Kidney (tissue), 14 donors: Measurements from ENCODE around the gene SAMD7. TPM values are rescaled to one million over a fixed set of nuclear protein-coding genes. Genes with fewer than 3 reads are reported as not detected.

Experiments used
- DNase-seq, 5 donors: peaks; one replicate each; pipeline ENCODE4 v3.0.0-alpha.2; 2013 to 2020
- FAIRE-seq: peaks from 2 replicates; lab custom pipeline; 2012; peaks lifted over from hg19 to GRCh38; lab: Jason Lieb, UNC
- H3K27ac ChIP-seq, 2 donors: one replicate each; pipeline ENCODE4 v1.7.0; 2013; ENCODE audit warnings: low read depth in 2 of 2, low read length in 2 of 2, inconsistent platforms in 1 of 2
- H3K27me3 ChIP-seq: one replicate; pipeline ENCODE4 v1.7.1; 2013; ENCODE audit warnings: low read length, inconsistent platforms; ENCODE audit not compliant: control insufficient read depth, insufficient read depth
- H3K36me3 ChIP-seq, 3 donors: one replicate each; pipeline versions ENCODE4 v1.7.0 to v1.7.1; 2013; ENCODE audit warnings: low read length in 3 of 3, control low read depth in 1 of 3, inconsistent platforms in 1 of 3; ENCODE audit not compliant: insufficient read depth in 3 of 3, control insufficient read depth in 2 of 3
- H3K4me1 ChIP-seq, 3 donors: one replicate each; pipeline versions ENCODE4 v1.7.0 to v1.7.1; 2013; ENCODE audit warnings: low read length in 3 of 3, inconsistent platforms in 1 of 3, low read depth in 1 of 3; ENCODE audit not compliant: control insufficient read depth in 2 of 3, insufficient read depth in 2 of 3
- H3K4me3 ChIP-seq, 3 donors: one replicate each; pipeline versions ENCODE4 v1.7.0 to v1.8.1; 2013; ENCODE audit warnings: low read length in 3 of 3, control low read depth in 1 of 3, inconsistent platforms in 1 of 3
- H3K9ac ChIP-seq, 3 donors: one replicate each; pipeline versions ENCODE4 v1.7.0 to v1.7.1; 2013; ENCODE audit warnings: low read length in 3 of 3, control low read depth in 1 of 3, inconsistent platforms in 1 of 3
- H3K9me3 ChIP-seq, 3 donors: one replicate each; pipeline versions ENCODE4 v1.7.0 to v1.7.1; 2013; ENCODE audit warnings: low read length in 3 of 3, control low read depth in 1 of 3, inconsistent platforms in 1 of 3; ENCODE audit not compliant: control insufficient read depth in 2 of 3, insufficient read depth in 1 of 3
- intact Hi-C: fragments of 100-400 bp; cut with DNase I; formaldehyde crosslinking; loops from one replicate; pipeline ENCODE4 v1.11.1; 2022
- polyA plus RNA-seq: library from polyadenylated mRNA; stranded (reverse); fragments of 350-450 nt; fragmentation: Illumina TruSeq; extraction: RNeasy Lipid Tissue Mini Kit (QIAGEN cat#74804); gene quantifications from one replicate; pipeline ENCODE4 v1.2.3, GENCODE V29; 2014; ENCODE audit warnings: low read depth, low replicate concordance; ENCODE audit not compliant: insufficient read depth
- total RNA-seq: library from RNA; stranded (reverse); fragmentation: NEBNext Ultra II Directional; extraction: Animal tissue kit (Norgen Biotek cat#: 25700); gene quantifications from one replicate; pipeline ENCODE4 v1.2.1, GENCODE V29; 2021
- TF ChIP-seq, protein P1 (sequence below): IDR thresholded peaks from 3 replicates; pipeline ENCODE4 v1.5.1; 2012; ENCODE audit warnings: mild to moderate bottlenecking, moderate library complexity, borderline replicate concordance; ENCODE audit not compliant: insufficient read depth; ENCODE audit errors: extremely low read depth
- donor health status: control.
- donor health status: control.
- donor health status: control.
- donor health status: control.
- donor health status: control.
- donor health status: DM: yes; HTN: yes; CAD: no.
- donor health status: Normal renal cell carcinoma (clear cell type).

SAMD7 gene
- total and polyA plus RNA-seq, 2 donors from 2014 or later = not detected

DNA sequence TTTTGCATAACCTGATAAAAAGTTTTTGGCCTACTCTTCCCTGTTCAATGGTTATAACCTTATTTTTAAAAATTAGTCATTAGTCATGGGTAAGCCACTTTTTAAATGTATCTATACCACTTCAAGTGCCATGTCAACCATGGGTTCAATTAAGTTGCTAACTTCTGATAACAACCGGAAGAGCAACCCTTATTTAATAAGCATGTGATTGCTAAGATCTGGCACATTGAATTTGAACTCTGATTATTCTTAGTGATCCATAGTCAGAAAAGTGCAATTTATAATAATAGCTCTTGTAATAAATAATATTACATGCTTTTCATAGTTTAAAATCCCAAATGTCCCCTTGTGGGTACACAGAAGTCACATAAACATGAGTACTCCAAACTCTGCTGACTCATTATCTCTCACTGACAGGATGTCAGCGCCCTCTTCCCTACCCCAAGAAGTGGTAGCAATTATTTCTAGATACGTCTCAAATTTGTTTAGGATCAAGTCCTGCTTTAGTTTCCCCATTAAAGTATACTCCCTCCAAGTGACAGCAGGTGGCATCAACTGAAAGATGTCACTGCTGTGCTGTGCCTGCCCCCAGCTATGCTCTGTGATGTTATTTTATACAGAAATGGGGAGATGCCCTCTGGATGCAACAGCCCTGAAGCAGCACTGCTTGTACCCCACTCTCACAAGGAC, 18.6 kb downstream of the SAMD7 start:
- H3K36me3 ChIP-seq = no peaks in the 10 kb centered on the region
- DNase-seq (no peak), FAIRE-seq (no peak)
- TF ChIP-seq, protein P1, sequence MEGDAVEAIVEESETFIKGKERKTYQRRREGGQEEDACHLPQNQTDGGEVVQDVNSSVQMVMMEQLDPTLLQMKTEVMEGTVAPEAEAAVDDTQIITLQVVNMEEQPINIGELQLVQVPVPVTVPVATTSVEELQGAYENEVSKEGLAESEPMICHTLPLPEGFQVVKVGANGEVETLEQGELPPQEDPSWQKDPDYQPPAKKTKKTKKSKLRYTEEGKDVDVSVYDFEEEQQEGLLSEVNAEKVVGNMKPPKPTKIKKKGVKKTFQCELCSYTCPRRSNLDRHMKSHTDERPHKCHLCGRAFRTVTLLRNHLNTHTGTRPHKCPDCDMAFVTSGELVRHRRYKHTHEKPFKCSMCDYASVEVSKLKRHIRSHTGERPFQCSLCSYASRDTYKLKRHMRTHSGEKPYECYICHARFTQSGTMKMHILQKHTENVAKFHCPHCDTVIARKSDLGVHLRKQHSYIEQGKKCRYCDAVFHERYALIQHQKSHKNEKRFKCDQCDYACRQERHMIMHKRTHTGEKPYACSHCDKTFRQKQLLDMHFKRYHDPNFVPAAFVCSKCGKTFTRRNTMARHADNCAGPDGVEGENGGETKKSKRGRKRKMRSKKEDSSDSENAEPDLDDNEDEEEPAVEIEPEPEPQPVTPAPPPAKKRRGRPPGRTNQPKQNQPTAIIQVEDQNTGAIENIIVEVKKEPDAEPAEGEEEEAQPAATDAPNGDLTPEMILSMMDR = no peak
- H3K9ac ChIP-seq = no peak overlapping the region
- no peaks in the 10 kb centered on the region for H3K4me1 ChIP-seq
- no peaks in the 10 kb centered on the region for H3K27me3 ChIP-seq
- intact Hi-C loops = no loop called here
- H3K9me3 ChIP-seq = no peaks in the 10 kb centered on the region
- H3K27ac ChIP-seq = no peak overlapping the region
- H3K4me3 ChIP-seq = no peak overlapping the region

DNA sequence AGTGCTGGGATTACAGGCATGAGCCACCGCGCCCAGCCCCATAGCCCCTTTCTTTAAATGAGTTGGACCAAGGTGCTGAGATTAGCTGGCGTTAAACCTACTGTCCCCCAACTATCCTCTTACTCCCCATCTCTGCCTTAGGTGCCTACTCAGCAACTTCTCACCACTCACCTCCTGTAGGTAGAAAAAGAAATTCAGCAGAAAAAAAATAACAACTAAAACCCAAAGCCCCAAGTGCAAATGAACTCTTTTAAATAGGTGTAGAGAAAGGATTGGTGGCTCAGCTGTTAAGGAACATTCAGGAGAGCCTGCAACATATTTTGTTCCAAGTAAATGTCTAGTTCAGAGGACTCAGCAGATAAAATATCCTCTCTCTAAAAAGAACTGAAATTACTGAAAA, 19.5 kb downstream of the SAMD7 start:
- Histone ChIP-seq H3K27me3 (no peaks in the 10 kb centered on the region), H3K36me3 (no peaks in the 10 kb centered on the region), H3K9me3 (no peaks in the 10 kb centered on the region), H3K4me1 (no peaks in the 10 kb centered on the region), H3K27ac (no peak overlapping the region), H3K9ac (no peak overlapping the region), H3K4me3 (no peak overlapping the region)
- TF ChIP-seq, protein P1 = no peak
- FAIRE-seq (no peak), DNase-seq (no peak)
- intact Hi-C loops = no loop called here

DNA sequence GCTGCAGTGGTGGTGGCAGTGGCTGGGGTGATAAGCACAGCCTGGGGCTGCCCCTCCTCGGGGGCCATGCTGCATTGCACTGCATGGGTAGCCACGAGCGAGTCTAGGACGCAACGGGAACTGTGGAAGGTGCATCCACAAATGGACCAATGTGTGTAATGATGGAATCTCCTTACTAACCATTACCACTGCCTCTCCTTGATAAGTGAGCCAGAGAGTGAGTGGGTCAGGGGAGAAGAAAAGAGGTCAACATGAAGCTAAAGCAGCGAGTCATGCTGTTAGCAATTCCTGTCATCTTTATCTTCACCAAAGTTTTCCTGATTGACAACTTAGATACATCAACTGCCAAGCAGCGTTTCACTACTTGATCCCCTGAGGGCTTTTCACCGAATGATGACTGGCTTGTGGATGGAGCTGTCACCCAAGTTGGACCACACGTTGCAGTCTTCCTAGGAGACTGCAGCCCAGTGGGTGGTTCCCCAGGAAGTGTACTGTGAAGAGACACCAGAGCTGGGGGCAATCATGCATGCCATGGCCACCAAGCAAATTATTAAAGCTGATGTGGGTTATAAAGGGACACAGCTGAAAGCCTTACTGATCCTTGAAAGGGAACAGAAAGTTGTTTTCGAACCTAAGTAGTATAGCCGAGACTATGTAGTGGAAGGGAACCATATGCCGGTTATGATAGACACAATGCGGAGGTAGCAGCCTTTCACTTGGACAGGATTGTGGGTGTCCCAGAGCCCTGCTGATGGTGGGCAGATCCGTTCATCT, 20.6 kb downstream of the SAMD7 start:
- Histone ChIP-seq H3K4me3 (no peak overlapping the region), H3K27me3 (no peaks in the 10 kb centered on the region), H3K36me3 (no peaks in the 10 kb centered on the region), H3K9me3 (no peaks in the 10 kb centered on the region), H3K27ac (no peak overlapping the region), H3K4me1 (no peaks in the 10 kb centered on the region), H3K9ac (no peak overlapping the region)
- TF ChIP-seq, protein P1 = no peak
- no peak for DNase-seq
- no peak for FAIRE-seq
- intact Hi-C loops = no loop called here
